Panc1 (cell line): ENCODE results near the gene ZNF202. TPM values are rescaled to one million over a fixed set of nuclear protein-coding genes. Genes with fewer than 3 reads are reported as not detected.

Source experiments
- ATAC-seq: fragments of 200-7000 bp; cut with Tn5 transposase; 2 replicates; pipeline ENCODE4 v1.9.1; 2020; ENCODE audit warnings: mild to moderate bottlenecking, moderate library complexity
- BruUV-seq: library from RNA; stranded (reverse); fragments of 400-500 nt; replicated peaks from 2 replicates; lab custom pipeline; 2021; lab: Mats Ljungman, UMichigan
- CTCF ChIA-PET: fragments of 300-600 bp; sonication (Branson Sonifier 250); formaldehyde crosslinking; loops from one replicate; lab custom pipeline; 2022; ENCODE audit warnings: antibody characterized with exemption; lab: Charles Lee
- POLR2A ChIA-PET: fragments of 300-600 bp; sonication (Branson Sonifier 250); formaldehyde crosslinking; loops from one replicate; lab custom pipeline; 2022; ENCODE audit warnings: antibody characterized with exemption; lab: Charles Lee
- DNase-seq: peaks from one replicate; pipeline ENCODE4 v3.0.0-alpha.2; 2010; ENCODE audit warnings: low read depth, low spot score
- H3K27ac ChIP-seq: 2 replicates; pipeline ENCODE4 v1.5.1; 2011; ENCODE audit warnings: mild to moderate bottlenecking, low read length, inconsistent platforms
- H3K27me3 ChIP-seq: fragments of 200-500 bp; sonication (Bioruptor generic); 2 replicates; pipeline ENCODE4 v1.6.0; 2014; ENCODE audit warnings: low read length, inconsistent platforms; ENCODE audit not compliant: control insufficient read depth, insufficient read depth
- H3K36me3 ChIP-seq: fragments of 200-500 bp; sonication (Bioruptor generic); 2 replicates; pipeline ENCODE4 v1.5.1; 2014; ENCODE audit warnings: inconsistent platforms, mild to moderate bottlenecking, low read length, moderate library complexity; ENCODE audit not compliant: control insufficient read depth, insufficient read depth
- H3K4me1 ChIP-seq: 2 replicates; pipeline ENCODE4 v1.5.1; 2011; ENCODE audit warnings: inconsistent platforms, mild to moderate bottlenecking, low read length, moderate library complexity; ENCODE audit not compliant: control insufficient read depth, insufficient read depth
- H3K4me3 ChIP-seq, 2 experiments: 2 replicates each; pipeline ENCODE4 v1.5.1; 2011 to 2012; ENCODE audit warnings: low read depth in 2 of 2, low read length in 2 of 2, mild to moderate bottlenecking in 2 of 2, inconsistent platforms in 1 of 2, moderate library complexity in 1 of 2
- H3K9me3 ChIP-seq: fragments of 200-500 bp; sonication (Bioruptor generic); 2 replicates; pipeline ENCODE4 v1.5.1; 2014; ENCODE audit warnings: low read depth, mild to moderate bottlenecking, inconsistent platforms, low read length, moderate library complexity; ENCODE audit not compliant: control insufficient read depth, insufficient read depth
- CTCF ChIP-seq: fragments of 450-650 bp; IDR thresholded peaks from 2 replicates; pipeline ENCODE4 v1.5.1; 2017; ENCODE audit warnings: mild to moderate bottlenecking
- POLR2AphosphoS5 ChIP-seq: IDR thresholded peaks from 2 replicates; pipeline ENCODE4 v1.6.1; 2012; ENCODE audit warnings: mild to moderate bottlenecking, low read depth, low read length, moderate library complexity
- REST ChIP-seq, 2 experiments: IDR thresholded peaks; 2 replicates each; pipeline ENCODE4 v1.6.1; 2011 to 2012; ENCODE audit warnings: low read depth in 2 of 2, control low read depth in 1 of 2, low read length in 1 of 2, mild to moderate bottlenecking in 1 of 2, moderate library complexity in 1 of 2; ENCODE audit not compliant: insufficient read depth in 1 of 2
- SIN3A ChIP-seq: IDR thresholded peaks from 2 replicates; pipeline ENCODE4 v1.6.1; 2012; ENCODE audit warnings: low read depth, mild to moderate bottlenecking, low read length, moderate library complexity, borderline replicate concordance; ENCODE audit not compliant: insufficient read depth
- TCF7L2 ChIP-seq: IDR thresholded peaks from 2 replicates; pipeline ENCODE4 v1.6.1; 2011; ENCODE audit warnings: mild to moderate bottlenecking, low read depth, low read length, inconsistent platforms
- in situ Hi-C: cut with HindIII; loops from 2 replicates; pipeline ENCODE4 v1.10.0; 2016; ENCODE audit warnings: low sequenced_read_pairs, low pct_unique_long_range_greater_than_20kb
- intact Hi-C: fragments of 100-400 bp; cut with micrococcal nuclease; formaldehyde crosslinking; loops from one replicate; pipeline ENCODE4 v1.10.0; 2022; ENCODE audit not compliant: unreplicated experiment
- total RNA-seq: library from RNA; stranded (reverse); gene quantifications from one replicate; pipeline ENCODE4 v1.2.1, GENCODE V29; 2021; ENCODE audit not compliant: unreplicated experiment

Gene ZNF202
- total RNA-seq, 1 experiment from 2014 or later: 24.5 TPM

- CTCF ChIA-PET: no interaction called here
- Histone ChIP-seq H3K4me1 (no peaks in the 10 kb centered on the region), H3K9me3 (no peaks in the 10 kb centered on the region), H3K4me3 (no peak overlapping the region), H3K36me3 (no peaks in the 10 kb centered on the region), H3K27ac (no peak overlapping the region), H3K27me3 (peaks cover 9% of the 10 kb centered on the region)
- POLR2A ChIA-PET: no interaction called here
- ATAC-seq (no peak), DNase-seq (no peak)
- no TSS peak for BruUV-seq
- TF ChIP-seq POLR2AphosphoS5 (no peak), TCF7L2 (no peak), REST (IDR thresholded peaks at IDR 0.05; ENCODE audit: insufficient read depth in 1 of 2, low read depth in 2 of 2, low read length in 1 of 2) (no peak), SIN3A (no peak)
- in situ Hi-C loops (no loop called here), intact Hi-C loops (no loop called here)
These were observed 60.4 kb downstream of the ZNF202 start for GRCh38 chr11:123681030-123681429.

- H3K9me3 ChIP-seq: no peaks in the 10 kb centered on the region
- ChIA-PET CTCF (no interaction called here), POLR2A (no interaction called here)
- BruUV-seq: no TSS peak
- no peak for TF ChIP-seq SIN3A
- no peak for TF ChIP-seq POLR2AphosphoS5
- no peak for TF ChIP-seq TCF7L2
- TF ChIP-seq REST (IDR thresholded peaks at IDR 0.05; ENCODE audit: insufficient read depth in 1 of 2, low read depth in 2 of 2, low read length in 1 of 2): no peak
- no peak for TF ChIP-seq CTCF
- in situ Hi-C loops (no loop called here), intact Hi-C loops (no loop called here)
- peaks cover 9% of the 10 kb centered on the region for H3K27me3 ChIP-seq
- ATAC-seq: no peak
- H3K36me3 ChIP-seq: no peaks in the 10 kb centered on the region
- H3K4me1 ChIP-seq: no peaks in the 10 kb centered on the region
- no peak overlapping the region for H3K27ac ChIP-seq
- H3K4me3 ChIP-seq: no peak overlapping the region
- no peak for DNase-seq
These were observed 63.2 kb downstream of the ZNF202 start for GRCh38 chr11:123678246-123678645.
